Adrenal gland (tissue), 12 donors: ENCODE measurements around the gene TTYH3. TPM values are rescaled to one million over a fixed set of nuclear protein-coding genes. Genes with fewer than 3 reads are reported as not detected.
A peak's percentile ranks its signal among the peaks of the same experiment; 100 is the strongest.

ENCODE experiments used
- DNase-seq, 7 donors: peaks; one replicate each; pipeline ENCODE4 v3.0.0-alpha.2; 2019 to 2020
- H3K27ac ChIP-seq, 5 donors: fragments of 200-600 bp; sonication (generic) in 4 of 5; 1 replicate in 3 of 5; 2 replicates in 2 of 5; pipeline versions ENCODE4 v1.5.1 to v1.8.0; 2016 to 2020; ENCODE audit warnings: mild to moderate bottlenecking in 1 of 5
- H3K27me3 ChIP-seq: fragments of 200-600 bp; 2 replicates; pipeline ENCODE4 v1.8.0; 2021
- H3K36me3 ChIP-seq, 2 donors: fragments of 200-600 bp; replicated peaks in 1 of 2; 1 replicate in 1 of 2; 2 replicates in 1 of 2; pipeline versions ENCODE4 v1.5.1 to v1.8.0; 2018 to 2022
- H3K4me1 ChIP-seq, 2 donors: fragments of 200-600 bp; replicated peaks in 1 of 2; 1 replicate in 1 of 2; 2 replicates in 1 of 2; pipeline versions ENCODE4 v1.5.1 to v1.8.0; 2018 to 2021
- H3K4me3 ChIP-seq, 4 donors: fragments of 200-600 bp; sonication (generic) in 3 of 4; one replicate each; pipeline ENCODE4 v1.5.1; 2016 to 2018
- H3K9me3 ChIP-seq, 3 donors: fragments of 200-600 bp; sonication (generic) in 1 of 3; replicated peaks in 1 of 3; 1 replicate in 2 of 3; 2 replicates in 1 of 3; pipeline versions ENCODE4 v1.5.1 to v1.8.0; 2016 to 2021
- POLR2A ChIP-seq, 2 donors: fragments of 450-650 bp; IDR thresholded peaks; one replicate each; pipeline ENCODE4 v1.6.1; 2017; ENCODE audit warnings: antibody characterized with exemption in 2 of 2, mild to moderate bottlenecking in 2 of 2, moderate library complexity in 1 of 2
- WGBS, 4 donors: extraction: QIAGEN DNeasy Blood & Tissue Kit in 2 of 4; methylation state at CpG; one replicate each; pipeline versions ENCODE4 v1.1.5 to v1.1.7; 2013 to 2017; 5-methylcytosine and 5-hydroxymethylcytosine counted together
- intact Hi-C, 2 donors: fragments of 100-400 bp; cut with DNase I; formaldehyde crosslinking; loops; one replicate each; pipeline versions ENCODE4 v1.14.1 to v1.15.0; 2022 to 2023
- polyA plus RNA-seq, 3 donors: library from polyadenylated mRNA; stranded (reverse); fragments of 200-250 nt in 2 of 3; fragments of 350-450 nt in 1 of 3; fragmentation: Illumina TruSeq in 1 of 3; extraction: RNeasy Lipid Tissue Mini Kit (QIAGEN cat#74804) in 1 of 3; gene quantifications; one replicate each; pipeline ENCODE4 v1.2.3, GENCODE V29; 2013 to 2014
- total RNA-seq, 9 donors: library from RNA; depleted of rRNA in 4 of 9; stranded (reverse); fragments of >200 nt in 4 of 9; fragments of 120-200 nt in 1 of 9; fragmentation: NEBNext Ultra II Directional in 1 of 9; extraction: Animal tissue kit (Norgen Biotek cat#: 25700) in 1 of 9; gene quantifications; one replicate each; pipeline versions ENCODE4 v1.1.0 to v1.2.4, GENCODE V29; 2013 to 2023
- TF ChIP-seq, protein P1 (sequence below), 6 experiments: fragments of 450-650 bp in 4 of 6; fragments of 200-600 bp in 2 of 6; sonication (generic) in 1 of 6; IDR thresholded peaks; 1 replicate in 5 of 6; 2 replicates in 1 of 6; pipeline versions ENCODE4 v1.5.1 to v1.8.0; 2016 to 2021; ENCODE audit warnings: antibody characterized with exemption in 6 of 6, mild to moderate bottlenecking in 2 of 6, moderate library complexity in 1 of 6
- donor health status: healthy with polysubstance abuse.
- donor health status: Bipolar disorder and iron deficiency.
- donor health status: DM: yes; HTN: yes; CAD: no.
- donor health status: DM: no; HTN: no; CAD: no.
- donor health status: DM: no; HTN: no; CAD: no.
- donor health status: DM: yes; HTN: yes; CAD: no.

Gene TTYH3
- total and polyA plus RNA-seq, 12 donors, result 5.2 to 86.3 (median 53.2) TPM

DNA sequence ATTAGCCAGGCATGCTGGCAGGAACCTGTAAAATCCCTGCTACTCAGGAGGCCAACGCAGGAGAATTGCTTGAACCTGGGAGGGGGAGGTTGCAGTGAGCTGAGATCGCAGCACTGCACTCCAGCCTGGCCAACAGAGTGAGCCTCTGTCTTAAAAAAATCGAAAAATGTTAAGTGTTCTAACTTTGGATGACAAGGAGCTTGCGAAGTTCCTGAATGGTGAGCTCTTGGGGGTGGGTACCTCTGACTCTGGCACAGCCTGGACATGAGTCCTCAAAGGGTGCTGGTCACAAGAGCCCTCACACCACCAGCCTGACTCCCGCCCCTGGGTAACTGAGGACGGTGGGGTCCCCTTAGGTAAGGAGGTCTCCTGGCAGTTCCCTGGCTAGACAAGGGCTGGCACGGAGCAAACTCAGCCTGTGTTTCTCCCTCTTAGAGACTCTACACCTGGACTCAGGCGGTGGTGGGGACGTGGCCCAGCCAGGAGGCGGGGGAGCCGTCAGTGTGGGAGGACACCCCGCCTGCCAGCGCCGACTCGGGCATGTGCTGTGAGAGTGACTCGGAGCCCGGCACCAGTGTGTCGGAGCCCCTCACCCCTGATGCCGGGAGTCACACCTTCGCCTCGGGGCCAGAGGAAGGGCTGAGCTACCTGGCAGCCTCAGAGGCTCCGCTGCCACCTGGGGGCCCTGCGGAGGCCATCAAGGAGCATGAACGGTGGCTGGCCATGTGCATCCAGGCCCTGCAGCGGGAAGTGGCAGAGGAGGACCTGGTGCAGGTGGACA, 80.3 kb downstream of the TTYH3 start:
- Histone ChIP-seq H3K36me3 (no peaks in the 10 kb centered on the region), H3K4me1 (peaks cover 0 to 4% of the 10 kb centered on the region in 2 donors), H3K27me3 (no peaks in the 10 kb centered on the region), H3K4me3 (no peak overlapping the region), H3K9me3 (no peaks in the 10 kb centered on the region), H3K27ac (no peak overlapping the region)
- no peak for DNase-seq
- no peak for TF ChIP-seq POLR2A (IDR thresholded peaks at IDR 0.05)
- TF ChIP-seq, protein P1, sequence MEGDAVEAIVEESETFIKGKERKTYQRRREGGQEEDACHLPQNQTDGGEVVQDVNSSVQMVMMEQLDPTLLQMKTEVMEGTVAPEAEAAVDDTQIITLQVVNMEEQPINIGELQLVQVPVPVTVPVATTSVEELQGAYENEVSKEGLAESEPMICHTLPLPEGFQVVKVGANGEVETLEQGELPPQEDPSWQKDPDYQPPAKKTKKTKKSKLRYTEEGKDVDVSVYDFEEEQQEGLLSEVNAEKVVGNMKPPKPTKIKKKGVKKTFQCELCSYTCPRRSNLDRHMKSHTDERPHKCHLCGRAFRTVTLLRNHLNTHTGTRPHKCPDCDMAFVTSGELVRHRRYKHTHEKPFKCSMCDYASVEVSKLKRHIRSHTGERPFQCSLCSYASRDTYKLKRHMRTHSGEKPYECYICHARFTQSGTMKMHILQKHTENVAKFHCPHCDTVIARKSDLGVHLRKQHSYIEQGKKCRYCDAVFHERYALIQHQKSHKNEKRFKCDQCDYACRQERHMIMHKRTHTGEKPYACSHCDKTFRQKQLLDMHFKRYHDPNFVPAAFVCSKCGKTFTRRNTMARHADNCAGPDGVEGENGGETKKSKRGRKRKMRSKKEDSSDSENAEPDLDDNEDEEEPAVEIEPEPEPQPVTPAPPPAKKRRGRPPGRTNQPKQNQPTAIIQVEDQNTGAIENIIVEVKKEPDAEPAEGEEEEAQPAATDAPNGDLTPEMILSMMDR (IDR thresholded peaks at IDR 0.05), result no peak
- WGBS, 4 donors, result 88 to 92% (median 90%) methylated on average over 6 to 25 of the region's 25 CpGs
- intact Hi-C loops, result loop anchor here in 1 of 2 donors (10.0 kb wide), 1 partner anchor 133 kb away; the partner anchor contains the start of gene GNA12

DNA sequence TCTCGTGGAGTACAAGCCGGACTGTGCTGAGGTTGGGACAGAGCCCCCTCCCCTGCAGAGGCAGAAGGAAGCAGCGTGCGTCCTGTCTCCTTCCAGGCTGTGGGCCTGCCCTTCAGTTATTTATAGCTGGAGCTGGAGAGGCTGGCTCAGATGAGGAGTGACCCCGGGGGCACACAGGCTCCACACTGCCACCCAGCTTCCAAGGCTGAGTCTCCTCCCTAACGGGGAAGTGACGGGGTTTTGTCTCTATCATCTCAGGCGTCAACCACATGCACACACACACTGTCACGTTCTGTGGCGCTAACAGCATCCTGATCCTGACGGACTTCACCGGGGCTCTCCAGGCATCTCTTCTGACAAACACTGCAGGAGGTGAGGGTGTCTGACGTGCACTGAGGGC, 81.6 kb downstream of the TTYH3 start:
- intact Hi-C loops, result loop anchor here in 1 of 2 donors (10.0 kb wide), 1 partner anchor 131 kb away; the partner anchor contains the start of gene GNA12
- no peaks in the 10 kb centered on the region for H3K27me3 ChIP-seq
- H3K4me1 ChIP-seq, result peaks cover 0 to 8% of the 10 kb centered on the region in 2 donors
- no peak overlapping the region for H3K4me3 ChIP-seq
- H3K36me3 ChIP-seq, result peaks cover 0 to 5% of the 10 kb centered on the region in 2 donors
- DNase-seq, result peak in 1 of 7 donors; percentile 44
- 45 to 71% (median 50%) methylated on average over 4 to 13 of the region's 13 CpGs for WGBS, 4 donors
- TF ChIP-seq, protein P1 (IDR thresholded peaks at IDR 0.05), result no peak
- TF ChIP-seq POLR2A (IDR thresholded peaks at IDR 0.05), result no peak
- no peak overlapping the region for H3K27ac ChIP-seq
- no peaks in the 10 kb centered on the region for H3K9me3 ChIP-seq

DNA sequence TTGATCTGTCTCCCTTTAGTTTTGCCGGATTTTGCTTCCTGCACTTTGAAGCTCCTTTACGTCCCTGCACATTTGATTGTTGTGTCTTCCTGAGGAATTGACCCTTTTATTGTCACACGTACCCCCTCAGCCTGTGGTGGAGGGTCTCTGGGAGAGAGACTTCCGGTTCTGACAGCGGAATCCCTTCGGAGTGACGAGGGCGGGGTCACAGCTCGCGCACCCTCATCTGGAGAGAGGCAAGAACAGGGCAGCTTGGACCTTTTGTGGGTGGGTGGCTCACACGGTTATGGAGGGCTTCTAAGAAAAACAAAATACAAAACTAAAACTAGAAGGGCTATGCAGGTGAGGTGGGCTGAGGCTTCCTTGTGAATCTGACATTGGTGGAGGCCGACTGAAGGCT, 82.2 kb downstream of the TTYH3 start:
- no peaks in the 10 kb centered on the region for H3K27me3 ChIP-seq
- H3K4me1 ChIP-seq, result peaks cover 0 to 8% of the 10 kb centered on the region in 2 donors
- H3K27ac ChIP-seq, result no peak overlapping the region
- no peak for DNase-seq
- no peak overlapping the region for H3K4me3 ChIP-seq
- H3K9me3 ChIP-seq, result no peaks in the 10 kb centered on the region
- H3K36me3 ChIP-seq, result peaks cover 0 to 5% of the 10 kb centered on the region in 2 donors
- 77 to 89% (median 80%) methylated on average over 12 of the region's 12 CpGs for WGBS, 4 donors
- no peak for TF ChIP-seq POLR2A (IDR thresholded peaks at IDR 0.05)
- TF ChIP-seq, protein P1 (IDR thresholded peaks at IDR 0.05), result no peak
- intact Hi-C loops, result loop anchor here in 1 of 2 donors (10.0 kb wide), 1 partner anchor 131 kb away; the partner anchor contains the start of gene GNA12

Other genes starting within 250 kb of the TTYH3 start
- 10 to 100 TPM in 8 of 9 donors, 1 to 10 TPM in 1; 4.3 to 31.2 (median 21.4) TPM for gene CHST12, start 228.4 kb upstream of the TTYH3 start, total RNA-seq
- 10 to 100 TPM in 2 of 3 donors, 1 to 10 TPM in 1; 2.5 to 22.3 (median 17.5) TPM for gene CHST12, start 228.4 kb upstream of the TTYH3 start, polyA plus RNA-seq
- not detected for gene GRIFIN, start 155.6 kb upstream of the TTYH3 start, total RNA-seq
- gene GRIFIN, start 155.6 kb upstream of the TTYH3 start, polyA plus RNA-seq, result not detected
- 10 to 100 TPM in 6 of 9 donors, 1 to 10 TPM in 3; 3.7 to 26.1 (median 13.0) TPM for gene LFNG, start 112.2 kb upstream of the TTYH3 start, total RNA-seq
- 10 to 100 TPM in 2 of 3 donors, 1 to 10 TPM in 1; 1.4 to 20.7 (median 15.5) TPM for gene LFNG, start 112.2 kb upstream of the TTYH3 start, polyA plus RNA-seq
- 10 to 100 TPM; 23.2 to 88.6 (median 68.5) TPM for gene BRAT1, start 76.5 kb upstream of the TTYH3 start, total RNA-seq
- gene BRAT1, start 76.5 kb upstream of the TTYH3 start, polyA plus RNA-seq, result 100 to 1,000 TPM in 2 of 3 donors, 1 to 10 TPM in 1; 3.7 to 120 (median 101) TPM
- gene IQCE, start 73.0 kb upstream of the TTYH3 start, total RNA-seq, result 10 to 100 TPM in 8 of 9 donors, 1 to 10 TPM in 1; 4.6 to 33.2 (median 13.8) TPM
- 10 to 100 TPM in 1 of 3 donors, 1 to 10 TPM in 2; 6.2 to 16.7 (median 7.9) TPM for gene IQCE, start 73.0 kb upstream of the TTYH3 start, polyA plus RNA-seq
- gene AMZ1, start 56.2 kb downstream of the TTYH3 start, total RNA-seq, result under 1 TPM in 3 of 9 donors, not detected in 6; 0.06 to 0.36 (median 0.14) TPM
- gene AMZ1, start 56.2 kb downstream of the TTYH3 start, polyA plus RNA-seq, result under 1 TPM; 0.07 to 0.32 (median 0.07) TPM
- 10 to 100 TPM; 11.1 to 65.1 (median 52.1) TPM for gene GNA12, start 212.3 kb downstream of the TTYH3 start, total RNA-seq
- 10 to 100 TPM in 2 of 3 donors, 1 to 10 TPM in 1; 8.2 to 30.9 (median 16.9) TPM for gene GNA12, start 212.3 kb downstream of the TTYH3 start, polyA plus RNA-seq